ENCODE results near the gene VIPAS39. TPM values are rescaled to one million over a fixed set of nuclear protein-coding genes. Genes with fewer than 3 reads are reported as not detected.

VIPAS39 gene
- 17.5 and 19.2 TPM in 2 replicates for total RNA-seq (2014; rRNA removed; shearing (Covaris generic))
- 30.9 and 34.9 TPM in 2 replicates for polyA plus RNA-seq (2015; cell fraction: cytosol; rRNA removed)
- 42.0 and 54.1 TPM in 2 replicates for polyA plus RNA-seq (2015; cell fraction: nucleus; rRNA removed)

DNA sequence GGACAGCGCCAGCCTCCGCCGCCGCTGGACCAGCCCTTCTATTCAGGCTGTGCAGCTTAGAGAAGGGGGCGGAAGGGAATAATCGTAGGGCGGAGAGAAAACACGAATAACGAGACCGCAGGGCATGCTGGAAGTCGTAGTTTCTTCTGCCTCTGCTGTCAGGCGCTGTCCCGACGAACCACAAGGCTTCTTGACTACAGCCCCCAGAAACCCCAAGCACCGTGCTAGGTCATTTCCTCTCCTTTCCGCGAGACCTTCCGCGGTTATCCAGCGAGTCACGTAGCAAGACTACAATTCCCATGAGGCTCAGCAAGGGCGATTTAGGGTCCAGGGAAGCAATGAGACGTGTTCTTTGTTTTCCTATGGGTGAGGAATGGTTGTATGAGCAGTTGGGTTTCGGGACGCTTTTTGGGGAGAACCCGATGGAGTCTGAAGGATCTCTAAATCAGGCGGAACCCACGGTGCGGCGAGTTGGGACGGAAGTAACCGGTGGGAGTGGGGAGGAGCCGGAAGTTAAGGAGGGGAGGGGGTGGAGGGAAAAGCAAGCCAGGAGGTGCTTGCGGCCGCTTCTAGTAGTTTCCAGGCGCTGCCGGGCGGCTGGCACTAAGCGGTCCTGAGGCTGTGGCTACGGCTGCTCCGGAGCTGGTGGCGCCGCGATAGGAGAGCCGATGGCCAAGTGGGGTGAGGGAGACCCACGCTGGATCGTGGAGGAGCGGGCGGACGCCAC, at the start of gene VIPAS39, which contains the start of gene AHSA1:
Gene VIPAS39, minus strand, starts transcription at position 80 of the 727 bp plus-strand sequence. CDS start 3,499 bp downstream, outside the sequence.
Gene AHSA1, plus strand, starts transcription at position 572 of the 727 bp plus-strand sequence. Its CDS starts 97 bp downstream, at position 669.
- peak; percentile 99 for DNase-seq (ENCODE audit: low read depth)

DNA sequence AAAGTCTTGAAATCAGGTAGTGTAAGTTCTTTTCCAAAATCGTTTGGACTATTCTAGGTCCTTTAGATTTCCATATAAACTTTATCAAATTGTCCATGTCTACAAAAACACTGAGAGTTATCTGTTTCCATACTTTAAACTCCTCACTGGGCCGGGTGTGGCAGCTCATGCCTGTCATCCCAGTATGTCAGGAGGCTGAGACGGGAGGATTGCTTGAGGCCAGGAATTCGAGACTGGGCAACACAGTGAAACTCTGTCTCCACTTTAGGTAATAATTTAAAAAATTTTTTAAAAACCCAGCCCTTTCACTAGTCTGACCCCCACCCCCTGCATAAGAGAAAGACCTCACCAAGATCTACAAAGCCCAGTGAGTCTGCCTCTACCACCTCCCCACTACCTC, 47.6 kb upstream of the VIPAS39 start:
- no peak for DNase-seq (ENCODE audit: low read depth)

DNA sequence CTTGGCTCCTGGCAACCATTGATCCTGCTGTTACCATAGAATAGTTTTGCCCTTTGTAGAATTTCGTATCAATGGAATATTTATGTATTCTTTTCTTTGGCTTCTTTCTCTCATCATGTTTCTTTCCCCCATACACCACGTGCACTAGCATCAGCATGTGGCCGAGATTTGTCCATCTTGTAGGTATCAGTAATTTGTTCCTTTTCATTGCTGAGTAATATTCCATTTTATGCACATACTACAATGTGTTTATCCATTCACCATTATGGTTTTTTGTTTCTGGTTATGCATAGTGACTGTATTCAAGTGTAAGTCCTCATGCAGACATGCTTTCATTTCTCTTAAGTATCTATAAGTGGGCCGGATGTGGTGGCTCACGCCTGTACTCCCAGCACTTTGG, 45.7 kb upstream of the VIPAS39 start:
- DNase-seq (ENCODE audit: low read depth), result no peak

DNA sequence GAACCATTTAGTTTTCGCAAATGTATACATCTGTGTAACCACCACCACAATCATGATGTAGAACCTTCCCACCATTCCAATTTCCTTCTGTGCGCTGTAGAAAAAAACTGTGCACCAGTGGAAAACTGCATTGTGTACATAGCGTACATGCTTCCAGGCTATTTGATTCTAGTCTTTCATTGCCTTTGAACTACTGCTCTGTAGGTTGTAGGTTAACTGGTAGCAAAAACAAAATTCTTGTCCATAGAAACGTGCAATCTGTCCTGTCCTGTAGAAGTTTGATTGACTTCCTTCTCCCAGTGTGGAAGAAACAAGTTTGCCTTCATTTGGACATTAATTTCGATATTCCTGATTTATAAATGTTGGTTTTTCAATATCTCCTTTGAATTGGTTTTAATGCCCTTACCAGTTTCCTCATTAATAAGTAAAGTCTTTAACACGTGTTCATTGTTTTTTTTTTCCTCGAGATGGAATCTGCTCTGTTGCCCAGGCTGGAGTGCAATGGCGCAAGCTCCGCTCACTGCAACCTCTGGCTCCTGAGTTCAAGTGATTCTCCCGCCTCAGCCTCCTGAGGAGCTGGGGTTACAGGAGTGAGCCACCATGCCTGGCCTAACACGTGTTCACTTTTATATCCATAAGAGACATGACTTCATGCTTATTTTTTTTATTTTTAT, 44.8 kb upstream of the VIPAS39 start:
- DNase-seq (ENCODE audit: low read depth), result no peak

DNA sequence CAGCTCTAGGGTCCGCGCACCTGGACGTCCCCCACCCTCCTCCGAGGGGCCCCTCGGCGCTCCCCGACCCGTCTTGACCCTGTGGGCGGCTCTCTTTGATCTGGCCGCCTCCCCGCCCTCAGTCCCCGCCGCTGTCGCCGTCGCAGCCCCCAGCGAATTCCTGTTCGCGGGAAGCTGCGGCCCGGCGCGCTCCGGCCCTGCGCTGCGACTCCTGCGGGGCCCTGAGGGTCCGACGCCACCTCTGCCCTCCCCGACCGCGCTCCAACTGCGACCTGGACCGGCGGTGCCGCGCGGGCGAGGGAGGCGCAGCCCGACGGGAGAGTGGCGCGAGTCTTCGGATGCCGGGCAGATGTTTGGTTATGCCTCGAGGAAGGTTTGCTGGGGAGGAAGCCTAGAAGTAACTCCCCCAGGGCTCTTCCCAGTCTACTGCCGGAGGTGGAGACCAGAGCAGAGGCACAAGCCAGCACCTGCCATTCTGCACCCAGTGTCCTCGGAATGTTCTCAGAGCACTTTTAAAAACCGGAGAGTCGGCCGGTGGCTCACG, 41.7 kb upstream of the VIPAS39 start:
- no peak for DNase-seq (ENCODE audit: low read depth)

DNA sequence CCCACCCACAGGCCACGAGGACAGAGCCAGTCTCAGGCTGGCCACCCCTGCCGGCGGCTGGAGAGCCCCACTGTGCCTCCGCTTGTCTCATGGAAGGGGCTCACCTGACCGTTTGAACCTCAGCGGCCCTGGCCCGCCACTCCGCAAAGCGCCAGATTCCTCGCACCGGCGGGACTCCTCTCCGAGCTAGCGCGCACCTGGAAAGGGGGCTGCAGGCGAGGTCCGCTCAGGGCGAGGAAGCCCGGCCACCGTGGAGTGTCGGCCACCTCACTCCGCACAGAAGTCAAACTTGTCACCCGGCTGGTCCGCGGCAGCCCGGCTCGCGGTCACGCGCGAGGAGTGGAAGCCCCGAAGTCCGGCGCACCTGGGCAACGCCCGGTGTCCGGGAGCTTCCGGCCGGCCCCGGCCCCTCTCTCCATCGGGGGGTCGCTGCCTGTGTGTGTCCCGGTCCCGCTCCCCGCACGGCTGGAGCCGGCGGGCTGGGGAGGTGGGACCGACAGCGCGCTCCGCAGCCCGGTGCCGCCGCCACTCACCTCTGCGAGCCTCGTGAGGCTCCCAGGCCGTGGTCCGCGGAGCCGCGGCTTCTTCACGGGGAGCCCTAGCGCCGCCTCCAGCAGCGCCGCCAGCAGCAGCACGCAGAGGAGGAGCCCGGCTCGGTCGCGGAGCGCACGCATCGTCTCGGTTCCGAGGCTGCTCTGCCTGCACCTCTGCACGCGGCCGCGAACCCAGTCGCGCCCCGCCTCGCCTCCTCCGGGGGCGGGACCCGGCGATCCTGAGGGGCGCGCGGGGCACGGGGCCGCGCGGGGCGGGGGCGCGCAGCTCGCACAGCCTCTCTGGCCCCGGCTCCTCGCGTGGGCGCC, 40.9 kb upstream of the VIPAS39 start, which contains the start of gene ISM2:
Gene ISM2, minus strand, starts transcription at position 697 of the 860 bp plus-strand sequence. Its CDS starts 23 bp downstream, at position 674.
- DNase-seq (ENCODE audit: low read depth), result no peak

DNA sequence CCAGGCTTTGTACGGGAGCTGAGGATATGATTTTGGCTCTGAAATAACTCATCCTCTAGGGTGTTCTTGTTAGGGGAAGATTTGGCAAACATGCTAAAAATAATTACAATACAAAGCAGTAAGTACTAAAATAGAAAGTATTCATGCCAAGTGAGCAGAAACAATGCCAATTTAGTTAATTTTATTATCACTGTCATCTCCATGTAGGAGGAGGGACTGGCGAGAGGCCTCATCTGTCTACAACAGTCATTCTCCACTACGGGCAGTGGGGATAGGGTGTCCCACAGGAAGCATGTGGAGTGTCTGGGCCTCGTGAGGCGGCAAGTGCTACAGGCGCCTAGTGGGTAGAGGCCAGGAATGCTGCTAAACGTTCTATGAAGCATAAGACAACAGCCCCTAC, 37.9 kb upstream of the VIPAS39 start:
- DNase-seq (ENCODE audit: low read depth), result no peak

DNA sequence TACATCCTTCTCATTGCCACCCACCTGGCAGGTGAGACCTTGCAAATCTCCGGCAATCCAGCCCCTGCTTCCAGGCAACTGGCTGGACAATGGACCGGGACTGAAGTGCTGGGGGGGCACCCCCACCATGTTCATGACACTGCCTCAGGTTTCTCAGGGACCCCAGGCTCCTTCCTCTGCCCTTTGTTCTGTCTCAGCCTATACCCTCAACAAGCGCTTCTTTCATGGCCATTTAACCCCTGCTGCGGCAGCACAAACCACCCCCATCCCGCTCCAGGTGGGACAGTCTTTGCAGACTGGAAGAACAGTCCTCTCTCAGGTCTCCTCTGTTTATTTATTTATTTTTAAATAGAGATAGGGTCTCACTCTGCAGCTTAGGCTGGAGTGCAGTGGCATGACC, 33.7 kb upstream of the VIPAS39 start:
- DNase-seq (ENCODE audit: low read depth), result no peak

DNA sequence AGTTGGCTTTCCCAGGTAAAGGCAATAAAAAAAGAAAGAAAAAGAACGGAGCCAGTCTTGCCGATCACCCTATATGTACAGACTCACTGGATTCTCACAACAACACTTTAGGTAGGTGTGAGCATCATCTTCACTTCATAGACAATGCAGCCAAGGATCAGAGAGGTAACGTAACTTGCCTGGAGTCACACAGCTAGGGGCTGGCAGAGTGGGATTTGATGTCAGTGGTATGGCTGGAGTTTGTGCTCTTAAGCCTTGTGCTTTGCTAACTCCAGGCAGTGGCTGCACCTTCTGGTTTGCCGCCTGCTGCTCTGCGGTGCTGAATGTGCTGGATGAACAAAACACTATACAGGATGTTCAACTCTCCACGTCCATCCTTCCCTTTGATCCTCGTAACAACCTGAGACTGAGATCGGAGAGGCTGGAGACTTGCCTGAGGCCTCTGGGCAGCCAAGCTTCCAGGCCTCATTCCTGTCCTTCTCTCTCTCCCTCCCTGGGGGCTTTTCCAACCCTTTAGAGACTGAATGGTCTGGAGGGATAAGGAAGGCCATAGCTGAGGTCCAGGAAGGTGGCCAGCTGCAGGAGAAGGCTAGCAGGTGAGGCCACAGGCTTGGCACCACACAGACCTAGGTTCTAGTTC, 33.1 kb upstream of the VIPAS39 start:
- no peak for DNase-seq (ENCODE audit: low read depth)

DNA sequence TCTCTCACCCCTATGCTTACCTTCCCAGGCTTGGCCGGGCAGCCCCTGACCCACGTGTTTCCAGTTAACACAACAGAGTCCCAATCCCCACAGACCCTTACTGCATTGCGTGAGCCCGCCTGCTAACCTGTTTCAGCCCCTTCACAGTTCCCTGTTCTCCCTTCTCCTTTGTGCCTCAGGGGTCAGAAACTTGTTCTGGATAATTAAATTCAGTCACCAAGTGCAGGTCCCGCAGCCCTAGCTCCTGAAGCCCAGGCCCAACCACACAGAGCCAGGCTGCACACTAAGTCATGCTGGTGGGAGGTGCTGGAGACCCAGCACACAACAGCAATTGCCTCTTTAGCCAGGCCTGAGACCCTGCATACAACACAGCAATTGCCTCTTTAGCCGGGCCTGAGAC, 31.6 kb upstream of the VIPAS39 start:
- DNase-seq (ENCODE audit: low read depth), result no peak

DNA sequence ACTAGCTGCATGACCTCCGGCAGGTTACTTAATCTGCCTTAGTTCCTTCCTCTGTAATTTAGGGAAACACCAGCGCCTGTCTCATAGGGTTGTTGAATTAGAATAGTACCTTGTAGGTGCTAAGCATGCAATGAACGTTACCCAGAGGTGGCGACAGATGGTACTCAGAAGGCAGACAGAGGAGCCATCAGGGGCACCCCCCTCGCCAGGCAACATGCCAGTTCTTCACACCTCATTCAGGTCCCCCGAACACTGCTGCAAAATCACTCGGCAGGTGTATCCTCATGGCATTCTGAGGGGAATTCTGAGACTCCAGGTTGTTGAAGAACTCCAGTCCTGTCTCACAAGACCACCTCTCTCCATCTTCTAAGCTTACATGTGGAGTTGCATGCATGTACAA, 31.2 kb upstream of the VIPAS39 start:
- DNase-seq (ENCODE audit: low read depth), result no peak

DNA sequence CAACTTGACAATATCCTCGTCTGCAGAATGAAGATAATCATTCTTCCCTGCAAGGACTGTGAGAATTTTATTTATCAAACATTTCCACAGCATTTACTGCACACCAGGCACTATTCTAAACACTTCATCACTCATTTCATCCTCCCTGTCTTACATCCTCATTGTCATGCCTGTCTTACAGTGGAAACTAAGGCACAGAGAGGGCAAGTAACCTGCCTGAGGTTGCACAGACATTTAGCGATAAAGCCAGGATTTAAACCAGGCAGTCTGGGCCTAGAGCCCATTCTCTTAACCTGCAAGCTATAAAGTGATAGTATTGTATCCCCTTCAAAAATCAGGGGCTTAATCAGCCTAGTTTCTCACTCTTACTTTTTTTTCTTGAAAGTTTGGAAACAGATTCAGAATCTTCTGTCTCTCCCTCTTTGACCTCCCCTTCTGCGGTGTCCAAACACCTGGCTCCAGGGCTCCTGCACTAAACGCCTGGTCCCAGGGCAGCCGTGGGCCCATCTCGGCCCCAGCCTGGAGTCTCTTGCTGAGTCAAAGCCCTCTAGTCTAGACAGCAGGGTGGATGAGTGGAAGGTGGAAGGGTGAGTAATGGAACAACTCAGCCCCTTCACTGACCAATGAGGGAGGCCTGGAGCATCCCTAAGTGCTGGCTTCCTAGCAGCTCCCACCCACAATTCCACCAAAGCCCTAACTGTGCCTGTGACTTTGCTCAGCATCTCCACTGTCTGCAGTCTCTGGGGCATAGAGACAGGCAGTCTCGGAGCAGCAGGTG, 28.7 kb upstream of the VIPAS39 start:
- DNase-seq (ENCODE audit: low read depth), result peak; percentile 87

DNA sequence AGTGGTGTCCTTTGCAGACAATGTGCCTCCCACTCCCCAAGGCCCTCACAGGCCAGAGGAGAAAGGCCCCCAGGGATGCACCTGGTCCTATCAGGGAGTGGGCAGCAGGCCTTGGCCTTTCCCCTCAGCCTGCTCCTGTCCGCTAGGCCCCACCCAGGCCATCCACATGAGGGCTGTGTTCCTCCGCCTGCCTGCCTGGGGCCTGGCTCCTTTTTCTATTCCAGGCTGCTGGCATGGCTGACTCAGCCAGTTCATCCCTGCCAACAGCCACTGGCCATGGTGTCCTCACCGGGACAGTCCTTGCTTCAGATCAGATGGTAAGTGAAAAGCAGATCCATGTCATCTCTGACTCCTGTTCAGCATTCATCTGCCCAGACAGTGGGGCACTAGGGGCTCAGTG, 27.9 kb upstream of the VIPAS39 start:
- DNase-seq (ENCODE audit: low read depth), result peak; percentile 23

DNA sequence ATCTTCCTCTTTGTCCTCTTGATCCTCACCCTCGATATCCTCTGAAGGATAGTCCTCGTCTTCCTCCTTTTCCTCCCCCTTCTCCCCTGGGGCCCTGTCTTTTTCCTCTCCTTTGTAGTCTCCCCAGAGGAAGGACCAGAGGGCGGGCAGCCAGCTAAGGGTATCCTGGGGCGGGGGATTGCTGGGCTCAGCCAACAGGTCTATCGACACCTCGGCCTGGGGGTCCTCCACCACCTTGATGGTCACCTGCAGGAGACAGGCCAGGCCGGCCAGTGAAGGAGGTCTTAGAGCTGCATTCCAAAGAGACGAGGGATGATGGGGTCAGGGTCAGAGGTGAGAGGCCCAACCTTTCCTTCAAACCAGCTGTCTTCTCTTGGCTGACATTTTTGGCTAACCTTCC, 25.0 kb upstream of the VIPAS39 start:
- DNase-seq (ENCODE audit: low read depth), result no peak

DNA sequence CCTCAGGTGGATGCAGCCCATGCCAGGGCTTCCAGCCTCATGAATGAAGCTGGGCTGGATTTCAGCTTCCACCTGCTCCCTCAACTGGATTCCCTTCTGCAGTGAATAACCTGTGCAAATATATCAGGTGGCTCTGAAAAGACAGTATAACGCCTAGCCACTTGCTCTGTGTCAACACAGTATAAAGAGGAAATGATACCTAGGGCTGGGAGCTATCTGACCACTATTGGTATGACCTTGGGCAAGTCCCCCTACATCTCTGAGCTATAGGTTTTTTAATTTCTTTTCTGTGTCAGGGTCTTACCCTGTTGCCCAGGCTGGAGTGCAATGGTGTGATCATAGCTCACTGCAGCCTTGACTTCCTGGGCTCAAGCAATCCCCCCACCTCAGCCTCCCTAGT, 21.4 kb upstream of the VIPAS39 start:
- no peak for DNase-seq (ENCODE audit: low read depth)

DNA sequence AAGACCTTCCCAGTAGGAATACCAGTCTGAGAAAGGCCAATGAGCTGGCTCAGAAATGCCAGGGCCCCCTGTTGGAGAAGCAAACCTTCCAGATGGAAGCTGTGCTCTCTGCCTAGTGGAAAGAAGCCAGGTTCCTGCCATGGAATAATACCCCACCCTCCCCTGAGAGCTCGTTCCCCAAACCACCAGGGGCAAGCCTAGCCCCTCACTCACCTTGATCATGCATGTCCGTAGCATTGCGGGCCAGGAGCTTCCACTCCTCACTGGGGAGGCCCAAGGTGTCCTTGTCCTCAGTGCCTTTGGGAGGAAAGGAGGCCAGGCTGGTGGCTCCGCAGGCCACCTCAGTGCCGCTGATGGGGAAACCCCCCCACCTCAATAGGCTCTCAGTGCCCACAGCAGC, 20.6 kb upstream of the VIPAS39 start:
- no peak for DNase-seq (ENCODE audit: low read depth)

DNA sequence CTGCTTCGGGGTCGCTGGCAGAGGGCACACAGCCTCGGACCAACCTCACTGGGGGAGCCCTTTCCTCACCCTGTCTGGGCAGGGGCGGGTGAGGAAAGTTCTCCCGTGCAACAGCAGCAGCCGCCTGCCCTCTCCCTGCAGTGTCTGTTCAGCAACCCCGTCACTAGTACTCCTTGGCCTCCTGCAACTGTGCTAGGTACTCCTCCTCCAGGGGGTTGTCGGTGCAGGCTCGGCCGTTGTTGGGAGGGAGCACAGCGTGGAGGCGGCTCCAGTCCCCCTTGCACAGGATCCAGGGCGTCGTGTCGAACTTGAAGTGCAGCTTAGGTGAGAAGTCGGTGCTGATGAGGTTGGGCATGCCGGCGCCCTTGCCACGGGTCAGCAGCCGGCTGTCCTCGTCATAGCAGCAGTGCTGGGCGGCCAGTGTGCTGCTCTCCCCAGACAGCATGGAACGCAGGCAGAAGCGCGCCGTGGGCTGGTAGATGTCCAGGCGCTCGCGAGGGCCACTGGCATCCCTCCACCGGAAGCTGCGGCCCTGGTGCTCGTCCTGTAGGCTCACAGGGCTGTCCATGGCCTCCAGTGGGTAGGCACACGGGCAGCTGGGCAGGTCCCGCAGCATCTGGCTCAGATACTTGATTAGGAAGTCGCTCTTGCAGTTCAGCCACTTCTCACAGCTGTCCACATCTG, 18.2 kb upstream of the VIPAS39 start:
- DNase-seq (ENCODE audit: low read depth), result no peak

DNA sequence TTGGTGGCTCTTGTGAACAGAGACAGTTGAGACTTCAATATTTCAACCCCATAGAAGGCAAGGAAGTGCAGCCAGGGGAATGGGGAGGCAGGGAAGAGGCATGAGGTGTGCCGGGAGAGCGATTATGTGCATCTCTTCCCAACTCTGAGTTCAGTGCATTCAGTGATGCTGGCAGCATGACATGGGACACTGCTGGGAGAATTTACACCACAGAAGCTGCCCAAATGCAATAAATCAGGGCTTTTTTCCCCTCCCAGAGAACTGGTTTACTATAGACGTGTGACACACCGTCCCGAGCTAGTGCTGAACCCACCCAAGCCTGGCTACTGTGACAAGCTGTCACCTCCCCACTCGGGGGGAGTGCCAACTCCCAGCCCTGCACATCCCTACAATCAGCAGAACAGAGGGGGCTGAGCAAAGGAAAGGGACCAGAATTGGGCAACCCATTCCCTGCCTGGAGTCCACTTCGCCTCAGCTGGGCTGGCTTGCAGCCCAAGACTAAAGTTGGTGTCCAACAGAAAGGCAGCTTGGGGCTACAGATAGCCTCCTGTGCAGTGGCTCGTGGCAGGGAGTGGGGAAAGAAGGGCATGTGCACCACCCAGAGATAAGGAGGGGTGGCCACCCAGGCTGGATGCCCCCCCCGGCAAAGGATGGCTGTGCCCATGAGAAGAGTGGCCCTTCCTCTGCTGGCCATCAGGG, 17.2 kb upstream of the VIPAS39 start:
- no peak for DNase-seq (ENCODE audit: low read depth)

DNA sequence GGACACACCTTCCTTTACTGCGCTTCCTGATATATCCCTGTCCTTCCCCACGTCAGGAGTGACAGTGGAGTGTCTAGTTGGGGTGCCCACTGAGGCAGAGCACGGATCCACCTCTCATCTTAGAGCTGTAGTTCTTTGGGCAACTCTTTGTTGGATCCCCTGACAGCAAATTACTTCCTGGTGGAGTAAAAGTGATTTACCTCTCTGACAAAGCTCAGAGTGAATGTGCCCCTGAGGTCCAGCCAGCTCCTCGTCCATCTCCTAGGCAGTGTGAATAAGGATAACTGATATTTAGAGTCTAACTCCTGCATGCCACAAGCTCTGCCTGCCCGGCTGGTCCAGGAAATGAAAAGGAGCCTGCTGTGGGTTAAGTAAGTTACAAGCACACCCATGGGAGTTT, 16.5 kb upstream of the VIPAS39 start:
- DNase-seq (ENCODE audit: low read depth), result no peak
